Activated B cell treated with CpG ODN at 0.5 μM for 24 hours (primary cell): ENCODE results near the gene MACC1. TPM values are rescaled to one million over a fixed set of nuclear protein-coding genes. Genes with fewer than 3 reads are reported as not detected.

ENCODE experiments used
- ATAC-seq: fragments of 200-7000 bp; cut with Tn5 transposase; one replicate; pipeline ENCODE4 v1.10.0; 2021; ENCODE audit warnings: low read depth, mild to moderate bottlenecking, moderate library complexity
- CTCF ChIA-PET: fragments of 350-600 bp; sonication (Branson Sonifier 250); formaldehyde crosslinking; loops from one replicate; lab custom pipeline; 2021; ENCODE audit warnings: antibody characterized with exemption; lab: Charles Lee
- POLR2A ChIA-PET: fragments of 350-600 bp; sonication (Branson Sonifier 250); formaldehyde crosslinking; loops from one replicate; lab custom pipeline; 2021; ENCODE audit warnings: antibody characterized with exemption; lab: Charles Lee
- DNase-seq: peaks from one replicate; pipeline ENCODE4 v3.0.0; 2022
- H3K27ac Mint-ChIP-seq: one replicate; pipeline ENCODE4 v1.8.0; 2020; ENCODE audit warnings: mixed read lengths
- H3K27me3 Mint-ChIP-seq: one replicate; pipeline ENCODE4 v1.8.0; 2021; ENCODE audit warnings: mixed read lengths
- H3K36me3 Mint-ChIP-seq: one replicate; pipeline ENCODE4 v1.8.0; 2021; ENCODE audit warnings: low read depth, mixed read lengths
- H3K4me1 Mint-ChIP-seq: one replicate; pipeline ENCODE4 v1.8.0; 2021; ENCODE audit warnings: mixed read lengths
- H3K4me3 Mint-ChIP-seq: one replicate; pipeline ENCODE4 v1.8.0; 2020; ENCODE audit warnings: mild to moderate bottlenecking, mixed read lengths
- H3K9me3 Mint-ChIP-seq: one replicate; pipeline ENCODE4 v1.8.0; 2020; ENCODE audit warnings: mixed read lengths
- intact Hi-C: fragments of 100-400 bp; cut with micrococcal nuclease; formaldehyde crosslinking; loops from one replicate; pipeline ENCODE4 v1.15.1; 2024
- total RNA-seq: library from RNA; stranded (reverse); gene quantifications from 2 replicates; pipeline ENCODE4 v1.2.3, GENCODE V29; 2022
- TF ChIP-seq, protein P1 (sequence below): fragments of 200-600 bp; IDR thresholded peaks from one replicate; pipeline ENCODE4 v1.8.0; 2022; ENCODE audit warnings: antibody characterized with exemption, mild to moderate bottlenecking

Gene MACC1, protein sequence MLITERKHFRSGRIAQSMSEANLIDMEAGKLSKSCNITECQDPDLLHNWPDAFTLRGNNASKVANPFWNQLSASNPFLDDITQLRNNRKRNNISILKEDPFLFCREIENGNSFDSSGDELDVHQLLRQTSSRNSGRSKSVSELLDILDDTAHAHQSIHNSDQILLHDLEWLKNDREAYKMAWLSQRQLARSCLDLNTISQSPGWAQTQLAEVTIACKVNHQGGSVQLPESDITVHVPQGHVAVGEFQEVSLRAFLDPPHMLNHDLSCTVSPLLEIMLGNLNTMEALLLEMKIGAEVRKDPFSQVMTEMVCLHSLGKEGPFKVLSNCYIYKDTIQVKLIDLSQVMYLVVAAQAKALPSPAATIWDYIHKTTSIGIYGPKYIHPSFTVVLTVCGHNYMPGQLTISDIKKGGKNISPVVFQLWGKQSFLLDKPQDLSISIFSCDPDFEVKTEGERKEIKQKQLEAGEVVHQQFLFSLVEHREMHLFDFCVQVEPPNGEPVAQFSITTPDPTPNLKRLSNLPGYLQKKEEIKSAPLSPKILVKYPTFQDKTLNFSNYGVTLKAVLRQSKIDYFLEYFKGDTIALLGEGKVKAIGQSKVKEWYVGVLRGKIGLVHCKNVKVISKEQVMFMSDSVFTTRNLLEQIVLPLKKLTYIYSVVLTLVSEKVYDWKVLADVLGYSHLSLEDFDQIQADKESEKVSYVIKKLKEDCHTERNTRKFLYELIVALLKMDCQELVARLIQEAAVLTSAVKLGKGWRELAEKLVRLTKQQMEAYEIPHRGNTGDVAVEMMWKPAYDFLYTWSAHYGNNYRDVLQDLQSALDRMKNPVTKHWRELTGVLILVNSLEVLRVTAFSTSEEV
- total RNA-seq, result 13.9 and 20.3 TPM in 2 replicates

- ATAC-seq, result peak; percentile 62
- POLR2A ChIA-PET, result interaction anchor here (0.9 to 5.7 kb wide), 8 partner anchors 11 to 113 kb away, joined by 3 to 105 read pairs (median 6); partner anchors contain the start of gene ITGB8
These were observed at the start of gene MACC1 for GRCh38 chr7:20217193-20217948. Gene MACC1 (minus strand): TSS chr7:20217384. CDS start chr7:20161862, 55,522 bp downstream.

GRCh38 chr7:20264623-20265022 is 47.4 kb upstream of the MACC1 start:
- CTCF ChIA-PET, result no interaction called here
- intact Hi-C loops, result no loop called here
- H3K27ac Mint-ChIP-seq, result no peak overlapping the region

More at GRCh38 chr7:20217193-20217948, at the start of gene MACC1:
- Mint-ChIP-seq H3K4me1 (peaks cover 79% of the 10 kb centered on the region), H3K4me3 (peak within 1 kb of the TSS; percentile 84), H3K9me3 (peaks cover 4% of the 10 kb centered on the region), H3K27me3 (no peaks in the 10 kb centered on the region), H3K36me3 (peaks cover 11% of the 10 kb centered on the region), H3K27ac (peak within 1 kb of the TSS; percentile 95)
- DNase-seq, result peak; percentile 41
- CTCF ChIA-PET, result interaction anchor here (1.2 to 4.4 kb wide), 5 partner anchors 15 to 94 kb away, joined by 3 to 18 read pairs (median 8); no protein-coding TSS in a partner anchor
- TF ChIP-seq, protein P1, sequence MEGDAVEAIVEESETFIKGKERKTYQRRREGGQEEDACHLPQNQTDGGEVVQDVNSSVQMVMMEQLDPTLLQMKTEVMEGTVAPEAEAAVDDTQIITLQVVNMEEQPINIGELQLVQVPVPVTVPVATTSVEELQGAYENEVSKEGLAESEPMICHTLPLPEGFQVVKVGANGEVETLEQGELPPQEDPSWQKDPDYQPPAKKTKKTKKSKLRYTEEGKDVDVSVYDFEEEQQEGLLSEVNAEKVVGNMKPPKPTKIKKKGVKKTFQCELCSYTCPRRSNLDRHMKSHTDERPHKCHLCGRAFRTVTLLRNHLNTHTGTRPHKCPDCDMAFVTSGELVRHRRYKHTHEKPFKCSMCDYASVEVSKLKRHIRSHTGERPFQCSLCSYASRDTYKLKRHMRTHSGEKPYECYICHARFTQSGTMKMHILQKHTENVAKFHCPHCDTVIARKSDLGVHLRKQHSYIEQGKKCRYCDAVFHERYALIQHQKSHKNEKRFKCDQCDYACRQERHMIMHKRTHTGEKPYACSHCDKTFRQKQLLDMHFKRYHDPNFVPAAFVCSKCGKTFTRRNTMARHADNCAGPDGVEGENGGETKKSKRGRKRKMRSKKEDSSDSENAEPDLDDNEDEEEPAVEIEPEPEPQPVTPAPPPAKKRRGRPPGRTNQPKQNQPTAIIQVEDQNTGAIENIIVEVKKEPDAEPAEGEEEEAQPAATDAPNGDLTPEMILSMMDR, result no peak
- intact Hi-C loops, result loop anchor here (1.0 to 10.0 kb wide), 8 partner anchors 16 to 1727 kb away; partner anchors contain the start of genes CDCA7L, HDAC9 and POLR1F

GRCh38 chr7:20260223-20260622 is 43.0 kb upstream of the MACC1 start:
- Mint-ChIP-seq H3K4me3 (no peak overlapping the region), H3K9me3 (no peaks in the 10 kb centered on the region), H3K27ac (no peak overlapping the region), H3K27me3 (no peaks in the 10 kb centered on the region), H3K4me1 (no peaks in the 10 kb centered on the region), H3K36me3 (no peaks in the 10 kb centered on the region)
- ChIA-PET POLR2A (no interaction called here), CTCF (no interaction called here)
- no peak for DNase-seq
- intact Hi-C loops, result loop anchor here (2.0 kb wide), 2 partner anchors 15 to 17 kb away; no protein-coding TSS in a partner anchor
- ATAC-seq, result no peak
- TF ChIP-seq, protein P1, result no peak

More at GRCh38 chr7:20264623-20265022, 47.4 kb upstream of the MACC1 start:
- ATAC-seq, result no peak
- Mint-ChIP-seq H3K4me1 (peaks cover 9% of the 10 kb centered on the region), H3K36me3 (no peaks in the 10 kb centered on the region), H3K27me3 (no peaks in the 10 kb centered on the region), H3K4me3 (no peak overlapping the region), H3K9me3 (no peaks in the 10 kb centered on the region)
- TF ChIP-seq, protein P1, result no peak
- DNase-seq, result no peak
- POLR2A ChIA-PET, result no interaction called here

- TF ChIP-seq, protein P1, result no peak
- Mint-ChIP-seq H3K9me3 (no peaks in the 10 kb centered on the region), H3K27ac (no peak overlapping the region), H3K27me3 (no peaks in the 10 kb centered on the region), H3K36me3 (no peaks in the 10 kb centered on the region), H3K4me3 (no peak overlapping the region), H3K4me1 (no peaks in the 10 kb centered on the region)
- DNase-seq (no peak), ATAC-seq (no peak)
- POLR2A ChIA-PET, result no interaction called here
- intact Hi-C loops, result no loop called here
- CTCF ChIA-PET, result no interaction called here
These were observed 40.0 kb upstream of the MACC1 start for GRCh38 chr7:20257212-20257611.
